OCI-LY3 (cell line): ENCODE data around the gene IL20RA.

Experiments
- CTCF ChIP-seq: fragments of 200-600, 300-600 bp; sonication (generic); IDR thresholded peaks from 2 replicates; pipeline ENCODE4 v1.5.1; 2014; ENCODE audit warnings: antibody characterized with exemption, low read length, low read depth
- EZH2phosphoT487 ChIP-seq: fragments of 200-600 bp; shearing (Covaris generic); IDR thresholded peaks from 2 replicates; pipeline ENCODE4 v1.6.1; 2018; ENCODE audit warnings: antibody characterized with exemption, mixed run types, low read depth

DNA sequence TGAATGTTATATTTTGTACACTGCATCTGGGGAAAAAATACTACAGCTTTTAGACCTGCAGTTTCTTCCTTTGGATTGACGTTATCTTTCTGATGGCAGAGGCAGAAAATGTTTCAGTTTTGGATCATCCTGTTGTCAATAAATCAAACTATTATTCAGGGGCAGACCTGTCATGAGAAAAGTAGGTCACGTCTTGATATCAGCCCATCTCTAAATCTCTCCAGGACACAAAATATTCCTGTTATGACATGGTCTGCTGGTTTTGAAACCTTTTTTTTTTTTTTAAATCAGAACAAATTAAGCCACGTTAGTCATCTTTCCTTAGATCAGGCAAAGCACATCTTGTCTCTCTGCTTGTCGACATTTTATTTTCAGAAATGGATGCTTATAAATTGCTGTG lies 24.0 kb downstream of the IL20RA start:
- no peak for TF ChIP-seq CTCF
- no peak for TF ChIP-seq EZH2phosphoT487
